Glomerular visceral epithelial cell (primary cell): ENCODE measurements around the gene GARNL3.

Experiments used
- DNase-seq: peaks from one replicate; pipeline ENCODE4 v3.0.0-alpha.2; 2016; ENCODE audit errors: extremely low spot score

The GARNL3 gene

GRCh38 chr9:127437497-127438264, 173.1 kb downstream of the GARNL3 start:
- DNase-seq = no peak

GRCh38 chr9:127438394-127438793, 173.8 kb downstream of the GARNL3 start:
- DNase-seq = no peak
